ENCODE data around the gene URI1. TPM values are rescaled to one million over a fixed set of nuclear protein-coding genes. Genes with fewer than 3 reads are reported as not detected.
"Not testable (repeated sequence)": the region's sequence is repeated elsewhere in the genome, so short reads cannot be mapped to it uniquely, and the experiment has no call there.

URI1 gene, protein sequence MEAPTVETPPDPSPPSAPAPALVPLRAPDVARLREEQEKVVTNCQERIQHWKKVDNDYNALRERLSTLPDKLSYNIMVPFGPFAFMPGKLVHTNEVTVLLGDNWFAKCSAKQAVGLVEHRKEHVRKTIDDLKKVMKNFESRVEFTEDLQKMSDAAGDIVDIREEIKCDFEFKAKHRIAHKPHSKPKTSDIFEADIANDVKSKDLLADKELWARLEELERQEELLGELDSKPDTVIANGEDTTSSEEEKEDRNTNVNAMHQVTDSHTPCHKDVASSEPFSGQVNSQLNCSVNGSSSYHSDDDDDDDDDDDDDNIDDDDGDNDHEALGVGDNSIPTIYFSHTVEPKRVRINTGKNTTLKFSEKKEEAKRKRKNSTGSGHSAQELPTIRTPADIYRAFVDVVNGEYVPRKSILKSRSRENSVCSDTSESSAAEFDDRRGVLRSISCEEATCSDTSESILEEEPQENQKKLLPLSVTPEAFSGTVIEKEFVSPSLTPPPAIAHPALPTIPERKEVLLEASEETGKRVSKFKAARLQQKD
- 61.4 and 62.1 TPM in 2 replicates for total RNA-seq (2014; rRNA removed; shearing (Covaris generic))
- polyA plus RNA-seq (2014; cell fraction: nucleus; rRNA removed), result 45.5 and 47.0 TPM in 2 replicates

DNA sequence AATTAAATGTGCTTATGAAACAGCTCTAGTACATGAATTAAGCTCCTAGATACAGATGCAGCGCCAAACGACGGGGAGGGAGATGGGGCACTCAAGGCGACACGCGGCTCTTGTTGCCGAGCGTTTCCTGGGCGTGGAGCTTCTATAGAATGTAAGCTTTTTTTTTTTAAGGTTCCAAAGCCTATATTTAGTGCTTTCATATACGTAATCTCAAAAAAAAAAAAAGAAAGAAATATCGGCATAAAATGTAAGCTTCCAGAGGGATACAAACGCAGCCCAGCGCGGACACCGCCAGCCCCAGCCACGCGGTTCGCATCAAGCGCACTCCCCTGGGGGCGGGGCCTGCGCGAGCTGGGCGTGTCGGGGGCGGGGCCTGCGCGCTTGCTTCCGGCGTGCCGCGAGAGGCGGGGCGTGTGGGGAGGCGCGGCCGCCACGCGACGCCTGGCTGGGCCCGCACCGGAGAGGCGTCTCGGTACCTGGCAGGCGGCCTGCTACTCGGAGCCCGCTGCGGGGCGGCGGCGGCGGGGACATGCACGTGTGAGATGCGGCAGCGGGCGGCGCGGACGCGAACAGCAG lies at the start of gene URI1:
TSS of gene URI1 (plus strand) at position 412 of the 576 bp plus-strand sequence. CDS start 309 bp downstream, outside the sequence.
- peak; percentile 75 for DNase-seq (ENCODE audit: extremely low read depth, low read depth)

DNA sequence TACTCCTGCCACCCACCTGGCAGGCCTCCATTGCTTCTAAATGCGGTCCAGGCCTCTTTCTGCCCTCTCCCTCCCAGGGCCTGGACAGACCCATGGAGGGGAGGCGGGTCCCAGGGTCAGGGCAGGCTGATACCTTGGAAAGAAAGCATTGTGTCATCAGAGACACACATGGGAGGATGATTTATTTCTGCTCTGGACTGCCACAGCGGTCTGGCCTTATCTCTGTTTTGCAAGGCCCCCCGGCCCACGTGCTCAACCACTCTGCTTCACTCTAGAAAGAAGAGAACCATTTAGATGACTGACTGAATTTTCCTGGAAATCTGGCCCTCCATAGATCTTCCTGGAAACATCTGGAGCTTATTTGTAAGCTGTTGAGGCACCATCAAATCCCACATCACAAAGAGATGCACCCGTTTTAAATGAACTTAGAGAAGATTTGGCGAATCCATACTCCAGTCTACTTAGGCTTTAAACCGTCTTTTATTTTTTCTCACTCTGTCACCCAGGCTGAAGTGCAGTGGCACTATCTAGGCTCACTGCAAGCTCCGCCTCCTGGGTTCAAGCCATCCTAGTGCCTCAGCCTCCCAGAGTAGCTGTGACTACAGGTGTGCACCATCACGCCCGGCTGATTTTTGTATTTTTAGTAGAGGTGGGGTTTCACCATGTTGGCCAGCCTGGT lies 48.3 kb upstream of the URI1 start:
- DNase-seq (ENCODE audit: extremely low read depth, low read depth), result no peak

DNA sequence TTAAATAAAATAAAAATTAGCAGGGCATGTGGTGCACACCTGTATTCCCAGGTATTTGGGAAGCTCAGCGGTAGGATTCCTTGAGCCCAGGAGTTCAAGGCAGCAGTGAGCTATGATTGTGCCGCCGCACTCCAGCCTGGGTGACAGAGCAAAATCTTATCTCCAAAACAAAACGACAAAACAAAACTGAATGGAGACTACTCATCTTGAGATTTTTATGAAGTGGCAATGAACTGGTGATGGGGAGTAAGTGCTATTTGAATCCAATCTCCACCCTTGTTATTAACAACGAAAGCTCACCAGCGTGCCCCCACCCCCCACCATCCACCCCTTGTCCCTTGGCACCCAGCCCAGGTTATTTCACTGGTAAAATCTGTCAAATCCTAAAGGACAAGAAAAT lies 45.2 kb upstream of the URI1 start:
- DNase-seq (ENCODE audit: extremely low read depth, low read depth), result no peak

DNA sequence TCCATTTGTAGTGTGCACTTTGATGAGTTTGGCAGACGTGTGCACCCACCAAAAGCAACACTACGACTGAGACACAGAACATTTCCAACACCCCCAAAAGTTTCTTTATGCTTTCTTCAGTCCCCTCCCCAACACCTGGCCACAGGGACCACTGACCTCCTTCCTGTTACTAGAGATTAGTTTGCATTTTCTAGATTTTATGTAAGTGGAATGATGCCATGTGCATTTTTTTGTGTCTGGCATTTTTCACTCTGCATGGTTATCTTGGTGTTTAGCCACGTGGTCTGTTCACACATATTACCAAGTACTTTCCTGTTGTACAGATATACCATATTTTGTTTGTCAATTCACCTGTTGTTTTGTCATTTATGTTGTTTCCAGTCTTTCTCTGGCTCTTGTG lies 44.6 kb upstream of the URI1 start:
- DNase-seq (ENCODE audit: extremely low read depth, low read depth), result no peak

DNA sequence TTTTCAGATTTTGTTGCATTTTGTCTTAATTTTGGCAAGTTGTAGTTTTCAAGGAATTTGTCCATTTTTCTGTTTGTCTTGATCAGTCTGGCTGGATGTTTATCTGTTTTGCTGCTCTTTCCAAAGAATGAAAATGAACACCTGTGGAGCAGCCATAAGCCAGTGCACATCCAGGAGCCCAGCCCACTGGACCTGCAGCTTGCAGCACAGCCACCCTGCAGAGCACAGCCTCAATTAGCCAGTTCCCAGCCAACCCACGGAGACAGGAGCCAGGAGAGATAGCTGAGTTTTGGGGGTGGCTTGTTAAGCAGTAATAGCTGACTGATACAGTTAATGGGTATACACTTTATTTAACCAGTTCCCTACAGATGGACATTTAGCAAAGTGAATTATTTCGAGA lies 38.0 kb upstream of the URI1 start:
- no peak for DNase-seq (ENCODE audit: extremely low read depth, low read depth)

DNA sequence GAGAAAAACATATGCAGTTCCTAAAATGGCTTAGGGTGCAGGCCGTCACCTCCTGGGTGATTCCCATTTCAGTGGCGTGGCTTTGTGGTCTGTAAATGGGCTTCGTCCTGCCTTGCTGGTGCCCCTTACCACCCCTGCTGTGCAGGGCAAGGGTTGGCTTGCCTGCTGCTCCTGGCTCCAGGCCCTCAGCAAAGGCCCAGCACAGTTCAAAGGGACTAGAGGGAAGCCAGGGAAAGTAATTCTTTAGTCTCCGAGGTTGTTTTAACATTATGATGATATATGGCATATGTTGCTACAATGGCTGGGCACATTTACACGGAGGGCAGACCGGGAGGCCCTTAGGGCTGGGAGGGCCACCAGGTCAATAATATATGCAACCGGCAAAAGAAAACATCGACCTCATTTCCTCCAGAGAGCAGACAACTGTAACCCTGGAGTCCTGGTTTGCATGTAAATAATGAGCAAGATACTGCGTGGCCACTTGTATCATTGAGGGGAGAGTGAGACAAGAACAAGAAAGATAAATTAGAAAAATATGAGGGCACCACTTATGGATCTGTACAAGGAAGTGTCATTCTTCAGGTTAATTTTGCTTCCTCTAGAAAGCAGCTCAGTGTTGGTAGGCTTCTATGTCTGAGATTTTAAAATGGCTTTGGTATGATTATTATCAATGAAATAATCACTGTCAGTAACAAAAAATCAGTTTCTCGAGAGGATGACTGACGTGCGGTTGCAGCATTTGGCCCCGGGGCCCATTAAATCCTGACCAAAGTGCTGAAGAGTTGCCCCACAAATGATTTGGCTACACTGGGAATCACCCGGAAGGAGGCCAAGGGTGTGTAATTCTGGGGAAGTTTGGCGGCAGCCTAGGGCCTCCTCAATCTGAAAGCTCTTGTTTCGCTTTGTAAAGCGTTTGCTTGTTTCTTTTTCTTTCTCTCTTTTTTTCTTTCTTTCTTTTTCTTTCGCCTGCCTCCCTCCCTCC lies 32.8 kb upstream of the URI1 start:
- DNase-seq (ENCODE audit: extremely low read depth, low read depth), result no peak

DNA sequence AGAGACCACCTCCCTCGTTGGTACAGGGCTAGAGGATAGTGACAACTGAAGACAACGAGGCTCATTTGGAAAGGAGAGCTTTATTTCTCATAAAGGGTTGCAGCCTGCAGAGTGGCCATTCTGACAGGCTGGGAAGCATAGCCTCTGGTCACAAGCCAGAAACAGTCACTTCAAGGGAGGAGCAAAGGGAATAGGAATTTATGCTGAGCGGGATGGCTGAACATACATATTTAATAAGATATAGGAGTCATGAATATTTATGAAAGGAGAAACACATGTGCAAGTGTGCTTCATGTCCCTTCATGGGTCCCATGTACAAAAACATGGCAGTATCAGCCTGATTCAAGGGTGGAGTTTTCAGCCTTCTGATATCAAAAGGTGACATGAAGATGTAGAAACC lies 27.1 kb upstream of the URI1 start:
- DNase-seq (ENCODE audit: extremely low read depth, low read depth), result no peak

DNA sequence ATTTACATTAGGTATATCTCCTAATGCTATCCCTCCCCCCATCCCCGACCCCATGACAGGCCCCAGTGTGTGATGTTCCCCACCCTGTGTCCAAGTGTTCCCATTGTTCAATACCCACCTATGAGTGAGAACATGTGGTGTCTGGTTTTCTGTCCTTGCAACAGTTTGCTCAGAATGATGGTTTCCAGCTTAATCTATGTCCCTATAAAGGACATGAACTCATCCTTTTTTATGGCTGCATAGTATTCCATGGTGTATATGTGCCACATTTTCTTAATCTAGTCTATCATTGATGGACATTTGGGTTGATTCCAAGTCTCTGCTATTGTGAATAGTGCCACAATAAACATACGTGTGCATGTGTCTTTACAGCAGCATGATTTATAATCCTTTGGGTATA lies 26.2 kb upstream of the URI1 start:
- DNase-seq (ENCODE audit: extremely low read depth, low read depth), result not testable (repeated sequence)

DNA sequence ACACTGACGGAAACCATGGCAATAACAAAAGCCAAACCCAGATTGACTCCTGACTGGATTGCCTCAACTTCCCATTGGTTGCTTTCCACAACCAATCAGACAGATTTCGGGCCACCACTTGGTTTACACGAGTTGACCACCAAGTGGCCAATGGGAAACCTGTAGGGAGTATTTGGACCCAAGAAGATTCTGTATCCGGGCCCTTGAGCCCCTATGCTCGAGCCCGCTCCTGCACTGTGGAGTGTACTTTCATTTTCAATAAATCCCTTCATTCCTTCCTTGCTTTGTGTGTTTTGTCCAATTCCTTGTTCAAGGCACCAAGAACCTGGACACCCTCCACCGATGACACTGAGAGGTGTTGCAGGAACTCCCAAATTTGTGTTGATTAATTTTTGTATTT lies 24.1 kb upstream of the URI1 start:
- no peak for DNase-seq (ENCODE audit: extremely low read depth, low read depth)

DNA sequence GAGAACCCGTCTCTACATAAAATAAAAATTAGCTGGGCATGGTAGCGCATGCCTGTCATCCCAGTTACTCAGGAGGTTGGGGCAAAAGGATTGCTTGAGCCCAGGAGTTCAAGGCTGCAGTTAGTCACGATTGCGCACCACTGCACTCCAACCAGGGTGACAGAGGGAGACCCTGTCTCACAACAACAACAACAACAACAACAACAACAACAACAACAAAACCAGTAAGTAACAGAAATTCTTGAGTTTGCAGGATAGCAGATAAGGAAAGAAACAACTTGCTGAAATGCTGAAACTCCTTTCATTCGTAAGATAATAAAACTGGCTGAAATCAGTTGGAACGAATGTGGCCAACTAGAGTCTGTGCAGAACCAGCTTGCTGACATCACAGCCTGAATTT lies 23.1 kb upstream of the URI1 start:
- DNase-seq (ENCODE audit: extremely low read depth, low read depth), result no peak

DNA sequence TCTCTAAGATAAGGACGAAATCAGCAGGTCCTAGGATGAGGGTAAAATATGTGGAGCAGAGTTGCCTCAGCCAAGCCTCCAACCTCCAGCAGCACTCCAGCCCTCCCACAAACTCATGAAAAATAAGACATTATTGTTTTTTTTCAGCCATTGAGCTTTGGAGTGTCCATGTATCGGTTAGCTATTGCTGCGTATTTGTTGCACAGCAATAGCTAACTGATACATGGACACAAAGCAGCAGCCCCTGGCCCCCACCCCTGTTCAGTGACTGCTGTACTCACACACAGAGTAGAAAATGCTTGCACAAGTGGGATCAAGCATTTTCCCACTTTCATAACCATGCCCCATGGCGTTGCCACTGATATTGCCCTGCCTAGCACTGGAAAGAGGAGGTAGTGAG lies 19.1 kb upstream of the URI1 start:
- no peak for DNase-seq (ENCODE audit: extremely low read depth, low read depth)

DNA sequence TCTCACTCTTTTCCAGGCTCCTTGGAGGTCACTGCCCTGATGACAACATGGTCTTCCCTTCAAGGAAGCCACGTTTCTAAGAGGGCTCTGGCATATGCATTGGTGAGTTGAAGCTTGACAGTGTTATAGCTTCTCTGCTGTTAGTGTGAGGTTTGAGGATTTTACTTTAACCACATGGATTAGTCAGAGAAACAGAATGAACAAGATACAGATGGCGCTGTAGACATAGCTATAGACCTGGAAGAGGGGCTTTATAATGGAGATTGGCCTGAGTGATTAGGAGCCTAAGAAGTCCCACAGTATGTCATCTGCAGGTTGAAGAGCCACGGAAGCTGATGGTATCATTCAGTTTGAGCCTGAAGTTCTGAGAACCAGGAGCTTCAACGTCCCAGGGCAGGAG lies 18.4 kb upstream of the URI1 start:
- no peak for DNase-seq (ENCODE audit: extremely low read depth, low read depth)

DNA sequence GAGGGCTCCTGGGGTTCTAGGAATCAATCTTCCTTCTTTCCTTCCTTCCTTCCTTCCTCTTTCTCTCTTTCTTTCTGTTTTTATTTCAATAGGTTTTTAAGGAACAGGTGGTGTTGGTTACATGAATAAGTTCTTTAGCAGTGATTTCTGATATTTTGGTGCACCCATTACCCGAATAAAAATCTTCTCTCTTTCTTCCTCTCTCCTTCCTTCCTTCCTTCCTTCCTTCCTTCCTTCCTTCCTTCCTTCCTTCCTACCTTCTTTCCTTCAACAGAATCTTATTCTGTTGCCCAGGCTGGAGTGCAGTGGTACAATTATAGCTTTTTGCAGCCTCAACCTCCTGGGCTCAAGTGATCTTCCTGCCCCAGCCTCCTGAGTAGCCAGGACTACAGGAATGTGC lies 16.0 kb upstream of the URI1 start:
- no peak for DNase-seq (ENCODE audit: extremely low read depth, low read depth)

DNA sequence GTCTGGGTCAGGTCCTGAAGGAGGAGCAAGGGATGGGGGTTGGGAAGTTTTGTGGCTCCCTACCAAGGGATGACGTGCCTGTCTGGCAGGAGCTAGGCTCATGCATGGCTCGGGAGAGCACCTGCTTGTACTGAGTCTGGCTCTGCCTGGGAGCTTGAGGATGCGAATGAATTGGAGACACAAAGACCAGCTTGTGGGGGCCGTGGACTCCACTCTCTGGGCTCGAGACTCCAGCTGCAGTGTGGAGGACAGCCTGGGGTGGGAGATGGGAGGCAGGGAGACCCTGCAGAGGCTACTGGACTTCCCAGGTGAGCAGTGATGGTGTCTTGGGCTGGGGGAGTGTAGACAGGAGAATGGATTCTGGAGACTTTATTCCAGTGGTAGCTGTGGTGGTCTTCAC lies 15.2 kb upstream of the URI1 start:
- DNase-seq (ENCODE audit: extremely low read depth, low read depth), result no peak

DNA sequence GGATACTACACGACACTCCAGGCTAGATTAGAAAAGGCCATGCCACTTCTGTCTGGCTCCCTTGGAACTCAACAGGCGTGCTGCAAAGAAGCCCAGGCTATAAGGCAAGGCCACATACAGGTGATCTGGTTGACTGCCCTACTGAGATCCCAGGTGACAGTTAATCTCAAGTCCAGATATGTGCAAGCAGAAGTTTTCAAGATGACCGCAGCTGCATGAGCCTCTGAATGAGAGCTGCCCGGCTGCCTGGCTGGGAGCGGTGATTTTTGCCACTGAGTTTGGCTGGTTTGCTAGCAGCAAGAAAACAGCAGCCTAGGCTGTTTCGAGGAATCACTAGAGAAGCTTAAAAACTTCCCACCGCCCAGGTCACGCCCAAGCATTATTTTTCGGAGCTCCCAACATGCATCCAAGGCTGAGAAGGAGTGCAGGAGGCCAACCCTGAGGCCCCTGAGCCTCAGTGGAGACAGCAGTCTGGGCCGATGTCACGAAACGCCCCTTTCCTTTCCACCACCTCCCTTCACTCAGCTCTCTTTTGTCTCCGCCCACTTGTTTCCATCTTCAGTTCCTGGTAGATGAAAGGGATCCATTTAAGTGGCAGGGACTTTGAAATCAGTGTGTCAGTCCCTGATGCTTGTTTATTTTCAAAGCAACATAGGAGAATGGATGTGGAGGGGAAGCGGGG lies 14.0 kb upstream of the URI1 start:
- no peak for DNase-seq (ENCODE audit: extremely low read depth, low read depth)

DNA sequence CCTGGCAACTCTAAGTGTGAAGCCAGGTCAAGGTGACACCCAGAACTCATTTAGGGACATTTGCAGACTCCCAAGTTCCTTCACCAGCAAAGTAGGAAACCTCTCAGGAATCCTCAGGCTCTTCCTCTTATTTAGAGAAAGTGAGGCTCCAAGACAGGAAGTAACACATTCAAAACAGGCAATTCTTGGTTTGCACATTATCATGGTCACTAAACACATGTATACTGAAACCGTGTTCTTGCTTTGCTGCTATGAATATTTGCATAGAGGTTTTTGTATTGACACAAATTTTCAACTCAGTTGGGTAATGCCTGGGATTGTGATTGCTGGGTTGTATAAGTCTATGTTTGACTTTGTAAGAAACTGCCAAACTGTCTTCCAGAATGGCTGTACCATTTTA lies 13.2 kb upstream of the URI1 start:
- no peak for DNase-seq (ENCODE audit: extremely low read depth, low read depth)

DNA sequence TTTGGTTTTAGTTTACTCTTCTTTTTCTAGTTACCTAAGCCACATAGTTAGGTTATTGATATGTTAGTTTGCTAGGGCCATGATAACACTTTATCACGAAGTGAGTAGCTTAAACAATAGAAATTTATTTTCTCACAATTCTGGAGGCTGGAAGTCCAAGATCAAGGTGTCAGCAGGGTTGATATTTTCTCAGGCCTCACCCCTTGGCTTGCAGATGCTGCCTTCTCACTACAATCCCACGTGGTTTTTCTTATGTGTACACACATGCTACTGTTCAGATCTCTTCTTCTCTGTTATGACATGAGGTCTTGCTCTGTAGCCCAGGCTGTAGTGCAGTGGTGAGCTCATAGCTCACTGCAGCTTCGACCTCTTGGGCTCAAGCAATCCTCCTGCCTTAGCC lies 7.8 kb upstream of the URI1 start:
- no peak for DNase-seq (ENCODE audit: extremely low read depth, low read depth)

DNA sequence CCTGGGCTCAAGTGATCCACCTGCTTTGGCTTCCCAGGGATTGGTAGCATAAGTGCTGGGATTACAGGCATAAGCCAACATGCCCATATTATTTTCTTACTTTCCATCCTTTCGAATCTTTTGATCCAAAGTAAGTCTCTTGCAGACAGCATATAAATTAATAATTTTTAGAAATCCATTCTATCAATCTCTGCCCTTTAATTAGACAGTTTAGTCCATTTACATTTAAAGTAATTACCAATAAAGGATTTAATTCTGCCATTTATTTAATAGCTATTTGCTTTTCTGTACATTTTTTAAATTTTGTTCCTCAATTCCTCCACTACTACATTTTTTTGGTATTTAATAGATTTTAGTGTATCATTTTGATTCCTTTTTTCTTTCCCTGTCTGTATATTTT lies 7.3 kb upstream of the URI1 start:
- DNase-seq (ENCODE audit: extremely low read depth, low read depth), result no peak

DNA sequence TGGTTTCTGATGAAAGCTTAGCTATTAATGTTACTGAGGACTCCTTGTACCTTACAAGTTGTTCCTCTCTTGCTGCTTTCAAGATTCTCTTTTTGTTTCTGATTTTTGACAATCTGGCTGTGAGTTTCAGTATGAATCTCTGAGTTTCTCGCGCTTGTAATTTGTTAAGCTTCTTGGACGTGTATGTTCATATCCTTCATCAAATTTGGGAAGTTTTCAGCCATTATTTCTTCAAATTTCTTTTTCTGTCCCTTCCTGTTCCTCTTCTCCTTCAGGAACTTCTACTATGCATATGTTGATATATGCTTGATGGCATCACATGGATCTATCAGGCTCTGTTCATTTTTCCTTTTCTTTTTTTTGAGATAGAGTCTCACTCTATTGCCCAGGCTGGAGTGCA lies 5.6 kb upstream of the URI1 start:
- no peak for DNase-seq (ENCODE audit: extremely low read depth, low read depth)

DNA sequence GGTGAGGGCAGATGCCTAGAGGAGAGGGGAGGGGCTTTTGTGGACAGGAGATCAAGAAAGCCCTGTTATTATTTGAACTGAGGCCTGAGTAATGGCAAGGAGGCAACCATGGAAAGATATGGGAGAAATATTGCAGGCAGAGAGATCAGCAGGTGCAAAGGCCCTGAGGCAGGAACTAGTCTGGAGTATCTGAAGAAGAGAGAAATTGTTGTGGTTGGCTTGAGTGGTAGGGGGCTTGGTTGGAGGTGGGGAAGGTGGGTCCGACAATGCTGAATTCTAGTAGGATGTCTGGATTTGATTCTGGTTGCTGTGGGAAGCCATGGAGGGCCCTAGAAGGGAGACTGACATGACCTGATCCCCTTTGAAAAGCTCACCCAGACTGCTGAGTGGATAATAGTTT lies 2.4 kb upstream of the URI1 start:
- no peak for DNase-seq (ENCODE audit: extremely low read depth, low read depth)

Measured in NCI-H460 (cell line).